KOPT-K1 (cell line): ENCODE data around the gene MFSD12.
A peak's percentile ranks its signal among the peaks of the same experiment; 100 is the strongest.
"Not testable (repeated sequence)": the region's sequence is repeated elsewhere in the genome, so short reads cannot be mapped to it uniquely, and the experiment has no call there.

Experiments used
- H3K27ac ChIP-seq: fragments of 200-600 bp; sonication (generic); 2 replicates; pipeline ENCODE4 v1.5.1; 2016; ENCODE audit warnings: antibody characterized with exemption, mild to moderate bottlenecking, low read depth, low read length; ENCODE audit not compliant: poor library complexity, severe bottlenecking
- H3K36me3 ChIP-seq: fragments of 200-600 bp; sonication (generic); 2 replicates; pipeline ENCODE4 v1.5.1; 2017; ENCODE audit warnings: antibody characterized with exemption, mild to moderate bottlenecking, low read length, moderate library complexity; ENCODE audit not compliant: insufficient read depth
- H3K9me3 ChIP-seq: fragments of 200-600 bp; sonication (generic); 2 replicates; pipeline ENCODE4 v1.5.1; 2017; ENCODE audit warnings: antibody characterized with exemption, low read length, mild to moderate bottlenecking; ENCODE audit not compliant: insufficient read depth, poor library complexity, severe bottlenecking

Gene MFSD12

GRCh38 chr19:3517638-3518037, 39.7 kb downstream of the MFSD12 start:
- Histone ChIP-seq H3K36me3 (peaks cover 79% of the 10 kb centered on the region), H3K27ac (no peak overlapping the region), H3K9me3 (no peaks in the 10 kb centered on the region)

GRCh38 chr19:3516675-3517207, 40.6 kb downstream of the MFSD12 start:
- peaks cover 79% of the 10 kb centered on the region for H3K36me3 ChIP-seq
- H3K9me3 ChIP-seq, result no peaks in the 10 kb centered on the region
- H3K27ac ChIP-seq, result no peak overlapping the region

GRCh38 chr19:3515891-3516422, 41.4 kb downstream of the MFSD12 start:
- Histone ChIP-seq H3K27ac (no peak overlapping the region), H3K36me3 (peaks cover 79% of the 10 kb centered on the region)

GRCh38 chr19:3514930-3515329, 42.5 kb downstream of the MFSD12 start:
- no peak overlapping the region for H3K27ac ChIP-seq
- H3K9me3 ChIP-seq, result no peaks in the 10 kb centered on the region
- H3K36me3 ChIP-seq, result peaks cover 79% of the 10 kb centered on the region

More at GRCh38 chr19:3515891-3516422, 41.4 kb downstream of the MFSD12 start:
- no peaks in the 10 kb centered on the region for H3K9me3 ChIP-seq

GRCh38 chr19:3513229-3514140, 43.9 kb downstream of the MFSD12 start:
- Histone ChIP-seq H3K36me3 (peaks cover 79% of the 10 kb centered on the region), H3K9me3 (no peaks in the 10 kb centered on the region), H3K27ac (no peak overlapping the region)

- peaks cover 76% of the 10 kb centered on the region for H3K36me3 ChIP-seq
- no peak overlapping the region for H3K27ac ChIP-seq
- no peaks in the 10 kb centered on the region for H3K9me3 ChIP-seq
These were observed 44.7 kb downstream of the MFSD12 start for GRCh38 chr19:3512562-3513228.

- Histone ChIP-seq H3K36me3 (peaks cover 80% of the 10 kb centered on the region), H3K27ac (no peak overlapping the region), H3K9me3 (no peaks in the 10 kb centered on the region)
These were observed 45.7 kb downstream of the MFSD12 start for GRCh38 chr19:3511506-3512251.

- H3K27ac ChIP-seq, result no peak overlapping the region
These were observed 46.7 kb downstream of the MFSD12 start for GRCh38 chr19:3510727-3511126.

GRCh38 chr19:3509566-3509989, 47.8 kb downstream of the MFSD12 start:
- Histone ChIP-seq H3K27ac (no peak overlapping the region), H3K36me3 (peaks cover 67% of the 10 kb centered on the region), H3K9me3 (no peaks in the 10 kb centered on the region)

More at GRCh38 chr19:3510727-3511126, 46.7 kb downstream of the MFSD12 start:
- Histone ChIP-seq H3K9me3 (no peaks in the 10 kb centered on the region), H3K36me3 (peaks cover 71% of the 10 kb centered on the region)

- peaks cover 65% of the 10 kb centered on the region for H3K36me3 ChIP-seq
- H3K27ac ChIP-seq, result no peak overlapping the region
- no peaks in the 10 kb centered on the region for H3K9me3 ChIP-seq
These were observed 48.4 kb downstream of the MFSD12 start for GRCh38 chr19:3508771-3509535.

- H3K27ac ChIP-seq, H3K9me3 ChIP-seq: not testable (repeated sequence)
- H3K36me3 ChIP-seq, result peaks cover 57% of the 10 kb centered on the region
These were observed 49.2 kb downstream of the MFSD12 start for GRCh38 chr19:3508121-3508661.

- peaks cover 51% of the 10 kb centered on the region for H3K36me3 ChIP-seq
- peak overlapping the region; percentile 83 for H3K27ac ChIP-seq
- no peaks in the 10 kb centered on the region for H3K9me3 ChIP-seq
These were observed 49.8 kb downstream of the MFSD12 start for GRCh38 chr19:3507371-3508120.
